HG03039 (cell line): ENCODE results near the gene WDR55.
"Not testable (repeated sequence)": the region's sequence is repeated elsewhere in the genome, so short reads cannot be mapped to it uniquely, and the experiment has no call there.

Experiments
- ATAC-seq: cut with Tn5 transposase; IDR thresholded peaks from one replicate; pipeline ENCODE4 v1.9.1; 2021; ENCODE audit warnings: mild to moderate bottlenecking, moderate library complexity; ENCODE audit not compliant: unreplicated experiment

WDR55 gene, protein sequence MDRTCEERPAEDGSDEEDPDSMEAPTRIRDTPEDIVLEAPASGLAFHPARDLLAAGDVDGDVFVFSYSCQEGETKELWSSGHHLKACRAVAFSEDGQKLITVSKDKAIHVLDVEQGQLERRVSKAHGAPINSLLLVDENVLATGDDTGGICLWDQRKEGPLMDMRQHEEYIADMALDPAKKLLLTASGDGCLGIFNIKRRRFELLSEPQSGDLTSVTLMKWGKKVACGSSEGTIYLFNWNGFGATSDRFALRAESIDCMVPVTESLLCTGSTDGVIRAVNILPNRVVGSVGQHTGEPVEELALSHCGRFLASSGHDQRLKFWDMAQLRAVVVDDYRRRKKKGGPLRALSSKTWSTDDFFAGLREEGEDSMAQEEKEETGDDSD

DNA sequence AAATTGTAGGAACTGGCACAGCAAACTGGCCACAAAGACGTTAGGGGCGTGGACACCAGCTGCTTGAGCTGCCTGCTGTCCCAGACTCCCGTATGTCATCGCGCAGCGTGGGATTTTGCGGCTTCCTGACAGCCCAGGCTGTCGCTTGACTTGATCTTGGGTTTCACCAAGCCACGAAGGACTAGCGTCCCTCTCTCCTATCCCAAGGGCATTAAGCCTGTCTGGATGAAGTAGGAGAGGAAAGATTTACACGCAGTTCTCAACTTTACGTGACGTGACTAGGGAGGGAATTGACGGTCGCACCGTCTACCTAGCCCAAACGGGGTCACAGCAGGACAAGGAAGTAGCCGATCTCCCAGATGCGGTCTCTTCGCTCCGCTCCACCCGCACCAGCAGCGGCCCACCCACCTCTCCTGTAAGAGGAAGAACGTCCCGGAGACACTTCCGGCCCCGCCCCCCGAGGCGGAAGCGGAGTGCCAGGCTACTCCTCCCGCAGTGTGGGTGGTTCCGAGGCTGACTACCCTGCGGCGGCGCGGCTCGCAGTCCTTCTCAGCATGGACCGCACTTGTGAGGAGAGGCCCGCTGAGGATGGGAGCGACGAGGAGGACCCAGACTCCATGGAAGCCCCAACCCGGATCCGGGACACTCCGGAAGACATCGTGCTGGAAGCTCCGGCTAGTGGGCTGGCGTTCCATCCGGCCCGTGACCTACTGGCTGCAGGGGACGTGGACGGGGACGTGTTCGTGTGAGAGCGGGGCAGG lies at the start of gene WDR55:
Gene WDR55 (plus strand): TSS at position 546 of the 761 bp plus-strand sequence. CDS start 9 bp downstream, at position 555.
- peak; percentile 96 for ATAC-seq

DNA sequence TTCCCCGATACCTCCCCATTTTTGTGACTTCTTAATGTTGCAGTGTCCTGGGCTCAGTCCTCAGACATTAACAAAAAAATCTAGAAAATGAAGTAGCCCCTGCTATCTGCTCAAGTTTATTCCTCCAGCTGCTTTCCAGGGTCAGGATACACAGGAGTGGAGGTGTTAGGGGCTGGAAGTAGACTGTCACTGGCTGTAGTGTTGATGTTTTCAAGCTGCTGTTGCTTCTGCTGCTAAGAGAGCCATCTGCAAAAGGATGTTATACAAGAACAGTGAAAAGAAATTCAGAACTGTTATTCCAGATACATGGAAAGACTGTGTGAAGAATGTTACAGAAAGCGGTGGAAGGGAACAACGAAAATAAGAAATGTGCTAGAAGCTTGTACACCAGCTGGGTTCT lies 42.4 kb upstream of the WDR55 start:
- ATAC-seq, result no peak

DNA sequence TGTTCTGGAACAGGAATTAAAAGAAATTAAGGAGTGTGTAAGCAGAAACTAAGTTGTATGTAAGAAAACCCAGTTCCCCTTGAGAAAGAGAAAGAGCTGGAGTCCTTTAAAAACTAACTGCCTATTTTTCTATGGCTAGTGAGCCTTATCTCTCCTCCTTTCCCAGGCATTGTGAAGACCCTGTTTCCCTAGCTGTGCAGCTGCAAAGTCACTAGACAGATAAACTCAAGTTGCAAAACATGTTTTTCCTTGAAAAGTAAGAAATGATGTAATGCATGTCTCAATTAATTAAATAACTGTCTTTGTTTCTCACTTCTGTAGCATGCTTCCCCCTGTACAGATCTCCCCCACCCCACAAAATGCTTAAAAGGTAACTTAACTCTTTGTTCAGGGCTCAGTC lies 41.6 kb upstream of the WDR55 start:
- ATAC-seq, result not testable (repeated sequence)

DNA sequence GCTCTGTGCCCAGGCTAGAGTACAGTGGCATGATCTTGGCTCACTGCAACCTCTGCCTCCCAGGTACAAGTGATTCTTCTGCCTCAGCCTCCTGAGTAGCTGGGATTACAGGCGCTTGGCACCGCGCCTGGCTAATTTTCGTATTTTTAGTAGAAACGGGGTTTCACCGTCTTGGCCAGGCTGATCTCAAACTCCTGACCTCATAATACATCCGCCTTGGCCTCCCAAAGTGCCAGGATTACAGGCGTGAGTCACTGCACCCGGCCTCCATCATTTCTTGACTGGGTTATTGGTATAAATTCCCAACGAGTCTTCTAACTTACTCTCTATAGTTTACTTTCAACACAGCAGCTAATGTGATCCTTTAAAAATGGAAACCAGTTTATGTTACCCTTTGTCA lies 39.8 kb upstream of the WDR55 start:
- not testable (repeated sequence) for ATAC-seq

DNA sequence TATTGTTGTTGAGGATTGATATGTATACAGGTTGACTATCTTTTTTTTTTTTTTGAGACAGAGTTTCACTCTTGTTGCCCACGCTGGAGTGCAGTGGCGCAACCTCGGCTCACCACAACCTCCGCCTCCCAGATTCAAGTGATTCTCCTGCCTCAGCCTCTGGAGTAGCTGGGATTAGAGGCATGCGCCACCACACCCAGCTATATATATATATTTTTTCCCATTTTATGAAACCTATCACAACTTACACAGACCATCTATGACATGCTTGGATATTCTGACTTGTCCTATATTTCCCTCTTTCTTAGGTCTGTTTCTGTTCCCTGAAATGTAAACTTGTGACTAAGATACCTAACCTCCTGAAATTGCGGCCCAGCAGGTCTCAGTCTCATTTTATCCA lies 36.7 kb upstream of the WDR55 start:
- no peak for ATAC-seq

DNA sequence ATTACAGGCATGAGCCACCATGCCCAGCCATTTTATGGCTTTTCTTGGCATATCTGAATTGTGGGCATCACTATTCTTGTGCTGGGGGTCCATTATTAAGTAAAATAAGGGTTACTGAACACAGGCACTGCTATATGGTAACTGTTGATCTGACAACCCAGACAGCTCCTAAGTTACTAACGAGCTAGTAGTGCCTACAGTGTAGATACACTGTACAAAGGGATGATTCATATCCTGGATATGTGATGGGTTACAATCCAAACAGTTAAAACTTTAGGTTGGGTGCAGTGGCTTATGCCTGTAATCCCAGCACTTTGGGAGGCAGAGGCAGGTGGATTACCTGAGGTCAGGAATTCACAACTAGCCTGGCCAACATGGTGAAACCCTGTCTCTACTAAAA lies 36.0 kb upstream of the WDR55 start:
- ATAC-seq, result no peak

DNA sequence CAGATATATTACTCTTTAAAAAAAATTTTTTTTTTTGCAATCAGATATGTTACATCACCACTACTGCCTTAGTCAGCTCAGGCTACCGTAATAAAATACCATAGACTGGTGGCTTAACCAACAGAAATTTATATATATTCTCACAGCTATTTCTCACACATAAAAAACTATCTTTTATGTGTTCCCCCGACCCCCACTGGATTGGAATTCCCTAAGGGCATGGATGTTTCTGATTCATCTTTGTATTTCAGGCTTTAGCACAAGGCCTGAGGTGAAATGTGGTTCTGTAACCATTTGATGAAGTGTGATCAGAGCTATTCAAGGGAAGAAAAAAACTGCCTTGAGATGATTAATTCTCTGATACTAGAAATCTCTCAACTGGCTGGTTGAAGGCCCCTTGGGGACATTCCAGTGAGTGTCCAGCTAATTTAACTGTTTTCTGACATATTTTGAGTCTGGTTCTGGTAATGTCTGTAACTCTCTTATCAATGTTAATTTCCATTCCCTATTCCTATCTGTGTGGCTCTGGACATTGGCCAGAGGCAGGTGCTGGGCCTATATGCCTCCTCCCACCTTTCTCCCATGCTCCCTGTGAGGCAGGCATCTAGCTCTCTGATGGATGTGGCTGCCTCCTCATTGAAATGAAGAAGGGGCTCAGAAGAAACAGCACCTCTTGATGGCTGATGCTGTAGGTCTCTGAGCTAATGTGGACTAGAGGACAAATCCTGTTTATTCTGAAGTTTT lies 34.2 kb upstream of the WDR55 start:
- no peak for ATAC-seq

DNA sequence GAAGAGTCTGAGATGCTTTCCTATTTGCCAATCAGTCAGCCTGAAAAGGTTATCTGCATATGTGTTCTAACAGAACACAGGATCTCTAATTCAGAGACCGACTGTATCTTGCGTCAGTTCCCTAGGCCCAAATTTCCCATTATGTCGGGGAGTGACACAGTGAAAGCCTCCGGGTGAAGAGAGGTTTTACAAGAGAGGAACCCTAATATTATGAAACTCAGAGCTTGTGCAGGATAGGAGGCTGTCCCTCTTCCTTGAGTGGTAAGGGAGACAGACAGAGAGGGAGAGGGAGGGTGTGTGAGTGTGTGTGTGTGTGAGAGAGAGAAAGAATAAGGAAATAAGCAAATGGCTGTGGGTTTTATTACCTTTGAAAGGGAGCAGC lies 33.7 kb upstream of the WDR55 start:
- ATAC-seq, result no peak

DNA sequence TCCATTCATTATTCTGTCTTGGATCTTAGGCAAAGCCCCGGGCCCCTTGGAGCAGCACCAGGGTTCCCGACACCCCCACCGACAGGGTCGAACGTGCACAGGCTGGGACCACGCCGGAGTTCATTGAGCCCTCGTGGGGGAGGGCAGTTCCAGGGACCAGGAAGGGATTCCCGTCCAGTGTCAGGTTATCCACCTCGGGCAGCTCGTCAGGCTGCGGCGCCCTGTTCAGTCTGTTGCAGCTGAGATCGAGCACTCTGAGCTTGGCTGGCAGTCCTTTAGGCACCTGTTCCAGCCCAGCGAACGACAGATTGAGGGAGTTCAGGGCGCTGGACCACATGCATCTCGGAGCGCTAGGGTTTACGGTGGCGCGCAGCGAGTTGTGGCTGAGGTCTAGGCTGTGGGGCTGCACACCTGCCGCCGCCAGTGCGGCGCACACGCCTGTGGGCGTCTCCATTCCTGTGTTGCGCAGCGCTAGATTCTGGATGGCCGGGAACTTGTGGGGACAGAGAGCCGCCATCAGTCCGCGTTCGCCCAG lies 32.8 kb upstream of the WDR55 start:
- ATAC-seq, result peak; percentile 37

DNA sequence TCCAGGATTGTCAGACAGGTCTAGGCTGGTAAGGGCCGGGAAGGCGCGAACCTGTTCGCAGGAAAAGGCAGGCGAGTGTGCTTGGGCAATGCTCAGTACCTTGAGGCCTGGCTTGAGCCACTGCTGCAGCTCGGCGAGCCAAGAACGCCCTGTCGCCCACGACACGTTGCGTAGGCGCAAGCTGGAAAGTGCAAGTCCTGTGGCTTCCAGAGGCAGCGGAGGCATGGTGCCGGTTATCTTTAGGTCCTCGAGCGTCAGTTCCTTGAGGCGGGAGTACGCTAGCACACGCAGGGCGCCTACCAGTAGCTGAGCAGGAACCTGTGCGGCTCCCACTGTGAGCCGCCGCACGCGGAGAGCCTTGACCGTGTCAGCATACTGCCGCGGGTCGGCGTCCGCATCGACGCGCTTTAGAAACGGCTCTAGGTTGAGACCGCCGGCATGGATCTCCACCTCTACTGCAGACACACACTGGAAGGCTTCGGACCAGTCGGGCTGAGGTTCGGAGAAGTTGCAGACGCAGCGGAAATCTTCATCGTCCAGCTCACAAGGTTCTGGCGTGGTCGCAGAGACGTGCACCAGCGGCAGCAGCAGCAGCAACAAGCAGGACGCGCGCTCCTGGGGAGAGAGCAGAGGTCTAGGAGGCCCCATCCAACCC lies 32.2 kb upstream of the WDR55 start:
- peak; percentile 53 for ATAC-seq

DNA sequence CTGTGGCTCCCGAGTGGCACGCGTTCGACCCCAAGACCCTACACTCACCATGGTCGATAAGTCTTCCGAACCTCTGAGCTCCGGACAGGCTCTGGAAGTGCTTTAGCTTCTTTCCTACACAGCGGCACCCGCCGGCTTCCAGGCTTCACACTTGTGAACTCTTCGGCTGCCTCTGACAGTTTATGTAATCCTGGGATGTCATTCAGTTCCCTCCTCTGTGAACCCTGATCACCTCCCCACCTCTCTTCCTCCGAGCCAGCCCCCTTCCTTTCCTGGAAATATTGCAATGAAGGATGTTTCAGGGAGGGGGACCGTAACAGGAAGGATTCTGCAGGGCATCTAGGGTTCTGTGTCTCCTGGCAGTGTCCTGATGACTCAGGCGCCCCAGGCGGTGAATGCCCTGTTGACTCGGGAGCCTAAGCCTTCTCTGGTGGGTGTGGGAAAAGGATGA lies 31.7 kb upstream of the WDR55 start, which contains the start of gene CD14:
Gene CD14 (minus strand): TSS at position 155 of the 451 bp plus-strand sequence. CDS start 104 bp downstream, at position 51.
- no peak for ATAC-seq

DNA sequence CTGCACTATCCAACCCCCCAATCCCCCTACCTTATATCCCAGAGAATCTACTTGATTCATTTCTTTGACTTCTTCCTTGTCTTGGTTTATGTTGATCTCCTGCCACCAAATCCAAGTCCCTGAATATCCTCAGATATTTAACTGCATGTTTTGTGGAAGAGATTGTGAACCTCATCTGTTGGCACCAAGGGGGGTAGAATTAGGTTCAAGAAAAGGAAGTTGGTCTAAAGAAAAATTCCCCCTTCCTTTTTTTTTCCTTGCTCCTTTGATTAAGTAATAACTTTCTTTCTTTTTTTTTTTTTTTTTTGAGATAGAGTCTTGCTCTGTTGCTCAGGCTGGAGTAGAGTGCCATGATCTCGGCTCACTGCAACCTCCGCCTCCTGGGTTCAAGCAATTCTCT lies 31.2 kb upstream of the WDR55 start:
- ATAC-seq, result no peak

DNA sequence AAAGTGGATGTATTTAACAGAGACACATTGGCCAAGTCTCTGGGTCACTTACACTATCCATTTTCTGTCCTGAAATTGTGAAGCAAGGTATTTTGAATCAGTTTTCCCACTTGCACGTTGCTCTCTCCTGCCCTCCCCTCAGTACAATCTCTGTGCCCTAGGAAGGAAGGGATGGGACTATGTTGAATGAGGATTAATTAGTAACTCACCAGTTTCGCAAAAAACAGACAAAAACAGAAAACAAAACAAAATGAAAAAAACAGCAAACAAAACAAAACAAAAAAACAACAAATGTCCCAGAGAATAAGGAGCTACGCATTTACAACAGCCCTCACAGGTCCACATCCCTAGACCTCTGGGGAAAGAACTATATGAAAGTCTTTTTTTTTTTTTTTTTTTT lies 30.6 kb upstream of the WDR55 start:
- no peak for ATAC-seq

DNA sequence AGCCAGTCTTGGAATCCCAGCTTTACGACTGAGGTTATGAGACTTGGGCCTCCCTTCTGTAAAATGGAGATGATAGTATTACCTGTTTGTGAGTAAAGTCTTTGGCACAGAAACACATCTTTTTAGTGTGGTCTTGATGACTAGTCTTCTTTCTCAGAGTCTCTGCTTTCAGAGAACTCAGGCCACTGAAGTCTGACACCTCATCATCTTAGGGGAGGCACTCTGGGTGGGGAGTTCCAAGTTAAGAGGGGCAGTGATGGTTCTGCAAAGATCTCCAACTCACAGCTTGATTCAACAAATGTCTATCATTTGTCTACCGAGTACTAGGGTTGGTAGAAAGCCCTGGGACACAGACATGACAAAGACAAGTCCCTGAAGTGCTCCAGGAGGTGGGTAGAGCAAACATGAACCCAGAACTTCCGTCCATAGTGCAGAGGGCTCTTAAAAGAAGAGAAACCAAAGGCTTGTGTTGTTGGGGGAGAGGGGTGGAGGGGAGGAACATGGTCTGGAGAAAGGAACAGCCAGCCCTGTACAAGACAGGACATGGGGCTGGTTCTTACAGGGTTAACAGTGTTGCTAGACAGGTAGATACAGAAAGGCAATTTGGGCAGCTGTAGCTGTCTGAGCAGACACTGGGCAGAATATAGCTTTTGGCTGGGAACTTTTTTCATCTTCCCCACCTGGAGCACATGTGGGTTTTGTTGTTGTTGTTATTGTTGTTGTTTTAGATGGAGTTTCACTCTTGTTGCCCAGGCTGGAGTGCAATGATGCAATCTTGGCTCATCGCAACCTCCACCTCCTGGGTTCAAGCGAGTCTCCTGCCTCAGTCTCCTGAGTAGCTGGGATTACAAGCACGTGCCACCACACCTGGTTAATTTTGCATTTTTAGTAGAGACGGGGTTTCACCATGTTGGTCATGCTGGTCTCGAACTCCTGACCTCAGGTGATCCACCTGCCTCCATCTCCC lies 29.1 kb upstream of the WDR55 start:
- ATAC-seq, result no peak

DNA sequence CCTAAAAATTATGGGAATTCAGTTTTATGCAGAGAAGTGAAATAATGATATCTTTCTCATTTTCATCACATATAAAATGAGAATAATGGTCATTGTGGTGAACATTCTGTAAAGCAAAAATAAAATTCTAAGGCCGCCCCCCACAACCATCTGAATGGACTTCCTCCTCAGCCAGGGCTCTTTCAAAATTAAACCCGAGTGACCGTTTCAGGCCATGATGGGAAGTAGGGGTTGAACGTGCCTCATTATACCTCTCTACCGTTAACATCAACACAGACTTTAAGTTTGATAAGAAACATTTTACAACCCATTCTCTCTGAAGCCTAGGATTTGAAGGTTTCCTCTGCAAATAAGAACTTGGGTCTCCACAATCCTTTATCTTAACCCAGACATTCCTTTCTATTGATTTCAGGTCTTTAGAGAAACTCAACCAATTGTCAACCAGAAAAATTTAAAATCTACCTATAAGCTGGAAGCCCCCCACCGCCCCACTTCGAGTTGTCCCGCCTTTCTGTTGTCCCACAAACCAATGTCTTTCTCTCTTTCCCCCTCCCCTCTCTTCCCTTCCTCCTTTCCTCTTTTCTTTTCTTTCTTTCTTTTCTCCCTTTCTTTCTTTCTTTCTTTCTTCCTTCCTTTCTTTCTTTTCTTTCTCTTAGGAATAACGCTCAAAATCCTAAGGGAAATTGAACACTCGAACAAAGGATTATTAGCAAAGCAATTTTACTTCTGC lies 27.2 kb upstream of the WDR55 start:
- no peak for ATAC-seq

DNA sequence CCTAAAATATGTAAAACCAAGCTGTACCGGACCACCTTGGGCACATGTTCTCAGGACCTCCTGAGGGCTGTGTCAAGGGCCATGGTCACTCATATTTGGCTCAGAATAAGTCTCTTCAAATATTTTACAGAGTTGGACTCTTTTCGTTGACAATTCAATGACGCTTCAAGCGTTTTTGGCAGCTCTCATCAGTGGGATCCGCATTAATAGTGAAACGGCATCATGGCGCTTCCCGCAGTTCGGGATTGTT lies 25.9 kb upstream of the WDR55 start:
- not testable (repeated sequence) for ATAC-seq

DNA sequence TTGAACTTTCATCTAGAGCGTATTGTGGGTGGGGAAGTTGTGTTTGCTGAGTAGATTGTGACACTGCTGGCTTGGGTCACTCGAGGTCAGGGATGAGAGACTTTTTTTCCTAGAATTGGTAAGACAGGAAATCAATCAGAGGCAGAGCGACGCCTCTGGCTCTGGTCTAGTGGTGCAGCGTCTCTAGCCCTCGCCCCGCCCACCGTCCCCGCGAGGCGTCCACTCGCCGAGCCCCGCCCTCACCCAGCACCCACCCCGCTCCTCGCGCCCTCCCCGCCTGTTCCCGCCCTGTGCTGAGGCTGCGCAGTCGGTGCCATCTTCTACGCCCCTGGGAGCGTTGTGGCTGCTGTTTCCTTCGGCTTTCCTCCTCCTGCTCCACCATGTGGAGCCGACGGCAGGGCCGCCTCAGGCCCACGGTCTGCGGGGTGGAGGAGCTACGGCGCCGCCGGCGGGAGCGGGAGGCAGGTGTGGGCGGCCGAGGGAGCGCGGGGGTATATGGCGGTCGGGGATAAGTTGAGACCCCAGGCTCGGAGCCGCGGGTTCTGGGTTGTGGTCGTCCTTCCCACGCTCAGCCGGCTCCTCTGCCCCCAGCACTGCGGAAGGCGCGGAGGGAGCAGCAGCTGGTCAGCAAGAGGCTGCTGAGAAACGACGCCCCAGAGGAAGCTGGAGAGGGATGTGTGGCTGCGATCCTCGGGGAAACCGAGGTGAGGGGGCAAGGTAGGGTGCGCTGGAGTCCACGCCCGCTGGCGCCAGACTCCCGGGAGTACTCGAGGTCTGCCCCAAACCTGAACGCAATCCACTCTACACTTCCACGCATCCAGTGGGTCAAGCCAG lies 25.3 kb upstream of the WDR55 start, which contains the start of gene TMCO6:
Gene TMCO6 (plus strand): TSS at position 304 of the 834 bp plus-strand sequence. CDS start 77 bp downstream, at position 381.
- ATAC-seq, result peak; percentile 94

DNA sequence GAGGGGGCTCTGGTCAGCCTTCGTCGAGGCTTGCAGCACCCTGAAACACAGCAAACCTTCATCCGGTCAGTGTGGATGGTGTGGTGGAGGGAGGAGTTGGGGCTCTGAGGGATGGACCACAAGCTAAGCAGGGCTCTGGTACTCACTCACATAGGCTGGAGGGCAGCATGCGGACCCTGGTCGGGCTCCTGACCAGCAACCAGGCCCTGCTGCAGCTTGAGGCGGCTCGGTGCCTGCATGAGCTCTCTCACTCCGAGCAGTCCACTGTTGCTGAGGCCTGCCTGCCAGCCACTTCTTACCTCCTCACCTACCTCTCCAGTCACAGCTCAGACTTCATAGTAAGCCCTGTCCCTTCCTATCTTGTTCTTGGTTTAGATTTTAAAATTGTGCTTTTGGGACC lies 23.0 kb upstream of the WDR55 start:
- no peak for ATAC-seq
